ENCODE data around the gene MYO7A.

- TF ChIP-seq CTCF (IDR thresholded peaks at IDR 0.05; ENCODE audit: low read length) (peak; percentile 35; the same call in 1 of the 2 replicates), EZH2 (IDR thresholded peaks at IDR 0.05; ENCODE audit: borderline replicate concordance, low read length) (no peak)
Observed at GRCh38 chr11:77113382-77114088, 14.5 kb upstream of the MYO7A start.

Data from OCI-LY1 (cell line).